GM19372 (cell line): ENCODE results near the gene FNDC1.

ENCODE experiments used
- ATAC-seq: cut with Tn5 transposase; IDR thresholded peaks from one replicate; pipeline ENCODE4 v1.9.1; 2021; ENCODE audit warnings: mild to moderate bottlenecking, low read depth, moderate library complexity; ENCODE audit not compliant: unreplicated experiment

FNDC1 gene

DNA sequence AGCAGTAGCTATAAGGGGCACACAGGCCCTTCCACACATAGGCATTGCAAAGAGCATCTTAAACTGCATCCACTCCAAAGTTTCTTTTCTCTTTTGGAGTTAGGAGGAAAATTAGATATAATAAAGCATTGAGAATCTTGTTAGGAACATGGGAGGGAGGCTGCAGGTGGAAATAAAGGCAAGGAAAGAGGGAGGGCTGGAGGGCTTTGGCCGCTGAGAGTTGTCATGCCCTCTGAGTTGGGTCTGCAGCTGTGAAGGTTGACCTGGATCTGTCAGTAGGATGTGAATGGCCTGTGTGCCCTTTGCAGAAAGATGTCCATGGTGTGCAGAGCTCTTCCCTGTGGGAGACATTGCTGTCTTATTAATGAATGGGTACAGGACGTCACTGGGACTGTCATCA, 134.0 kb downstream of the FNDC1 start:
- ATAC-seq: no peak

DNA sequence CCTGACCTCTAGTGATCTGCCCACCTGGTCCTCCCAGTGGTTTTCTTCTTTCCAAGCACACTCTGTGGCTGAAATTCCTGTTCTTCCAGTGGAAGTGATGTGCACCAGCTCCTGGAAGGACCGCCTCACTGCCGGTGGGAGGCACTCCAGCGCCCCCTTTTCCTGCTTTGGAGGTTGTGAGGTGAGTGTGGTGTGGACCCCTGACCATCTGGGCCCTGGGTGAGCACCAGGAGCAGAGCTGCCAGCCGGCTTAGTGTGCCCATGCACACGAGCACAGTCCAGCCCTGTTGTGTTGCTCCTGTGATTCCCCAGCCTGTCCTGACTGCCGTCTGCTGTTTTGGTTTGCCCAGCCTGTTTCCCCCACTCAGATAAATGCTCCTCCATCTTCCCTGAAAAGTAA, 134.6 kb downstream of the FNDC1 start:
- no peak for ATAC-seq

DNA sequence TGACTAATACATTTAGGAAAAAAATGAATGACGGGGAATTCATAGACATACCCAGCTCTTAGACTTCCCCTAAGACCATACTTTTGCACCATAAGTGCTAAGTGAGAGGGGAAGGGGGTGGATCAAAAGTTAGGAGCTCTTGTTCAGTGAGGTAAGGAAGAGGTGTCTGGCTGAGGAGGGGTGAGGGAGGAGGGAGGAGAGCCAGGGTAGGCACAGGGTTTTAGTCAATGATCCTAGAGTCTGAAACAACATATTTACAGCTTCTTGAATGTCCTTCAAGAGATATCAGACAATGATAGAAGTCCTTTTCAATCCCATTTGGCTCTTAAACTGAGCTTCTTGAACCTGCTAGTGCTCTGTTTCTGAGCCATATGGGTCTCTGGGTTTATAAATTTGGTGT, 135.4 kb downstream of the FNDC1 start:
- ATAC-seq: no peak

DNA sequence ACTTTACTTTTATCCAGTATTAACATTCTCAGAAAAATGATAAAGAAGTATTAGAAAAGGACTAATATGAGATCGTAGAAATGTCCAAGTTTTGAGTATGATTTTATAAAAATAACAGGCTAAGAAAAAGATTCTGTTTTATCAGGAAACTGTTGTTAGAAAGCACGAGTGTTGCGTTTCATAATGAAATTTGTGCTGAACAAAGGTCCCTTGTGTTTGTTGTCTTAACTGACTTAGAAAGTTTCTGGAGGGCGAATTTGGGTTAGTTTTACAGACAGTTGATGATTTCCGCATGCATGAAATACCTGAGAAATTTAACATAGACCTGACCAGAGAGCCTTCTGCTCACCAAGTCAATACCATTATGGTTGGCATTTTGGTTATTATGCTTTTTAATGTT, 136.0 kb downstream of the FNDC1 start:
- ATAC-seq: no peak

DNA sequence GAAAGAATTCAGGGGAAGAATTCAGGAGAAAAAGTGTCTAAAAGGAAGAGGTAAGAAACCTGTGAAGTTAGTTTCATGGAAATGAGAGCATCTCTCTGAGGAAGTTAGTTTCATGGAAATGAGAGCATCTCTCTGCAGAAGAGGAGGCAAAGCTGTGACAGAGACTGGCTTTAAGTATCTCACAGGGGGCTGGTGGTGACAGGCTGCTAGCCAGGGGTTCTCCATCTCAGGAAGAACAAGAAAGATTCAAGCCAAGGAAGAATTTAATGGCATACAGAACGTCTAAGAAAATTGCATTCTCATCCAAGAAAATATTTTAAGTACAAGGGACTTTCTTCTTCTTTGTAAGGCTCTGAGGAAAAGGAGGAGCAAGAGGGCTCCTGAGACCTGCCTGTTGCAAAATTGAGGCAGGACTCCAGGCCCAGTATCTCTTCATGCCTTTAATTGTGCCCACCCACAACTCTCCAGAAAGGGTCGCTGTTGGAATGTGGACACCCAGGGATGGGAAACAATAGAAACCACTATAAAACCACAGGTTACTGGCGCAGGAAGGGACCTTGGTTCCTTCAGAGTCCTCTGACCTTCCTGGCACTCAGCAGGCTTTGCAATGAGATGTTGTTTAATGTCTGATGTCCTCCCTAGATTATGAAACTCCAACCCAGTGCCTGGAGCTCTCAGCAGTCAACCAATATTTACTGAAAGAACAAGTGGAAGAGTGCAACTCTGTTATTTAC, 136.8 kb downstream of the FNDC1 start:
- ATAC-seq: no peak

DNA sequence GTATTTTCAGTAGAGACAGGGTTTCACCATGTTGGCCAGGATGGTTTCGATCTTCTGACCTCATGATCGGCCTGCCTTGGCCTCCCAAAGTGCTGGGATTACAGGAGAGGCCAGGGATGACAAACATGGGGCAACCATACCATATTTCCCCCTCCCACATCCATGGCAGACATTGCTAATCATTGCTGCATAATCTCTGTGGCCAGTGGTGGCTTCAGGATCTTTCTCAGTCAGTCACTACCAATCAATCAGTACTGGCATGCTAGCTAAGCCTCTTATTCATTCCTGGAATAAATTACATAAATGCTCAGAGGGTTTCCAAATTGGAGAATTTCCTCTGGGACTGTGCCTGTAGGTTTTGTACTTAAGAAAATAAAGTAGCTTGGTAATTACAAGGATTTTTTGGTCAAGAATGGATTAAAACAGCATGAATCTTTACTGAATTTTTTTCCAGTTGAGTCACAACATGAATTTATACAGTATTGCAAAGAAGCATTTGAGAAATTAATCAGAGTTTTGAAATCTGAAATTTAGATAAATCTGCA, 138.1 kb downstream of the FNDC1 start:
- no peak for ATAC-seq

- no peak for ATAC-seq
Observed at GRCh38 chr6:159308198-159308597, 139.0 kb downstream of the FNDC1 start.

DNA sequence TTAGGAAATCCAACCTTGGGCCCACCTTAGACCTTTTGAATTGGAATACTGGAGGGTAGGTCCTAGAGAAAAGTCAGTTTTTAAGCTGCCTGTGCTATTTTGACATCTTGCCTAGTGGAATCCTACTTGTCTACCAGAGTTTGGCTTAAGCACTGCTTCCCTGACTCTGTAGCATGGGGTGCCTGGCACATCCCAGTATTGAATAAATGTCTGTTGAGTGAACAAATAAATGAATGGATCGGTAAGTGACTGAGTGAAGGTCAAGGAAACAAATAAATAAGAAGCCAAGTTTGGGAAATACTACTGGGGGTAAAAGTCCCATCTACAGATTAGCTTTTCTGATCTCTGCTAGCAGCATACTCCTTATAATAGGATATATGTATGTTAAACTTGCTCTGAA, 140.5 kb downstream of the FNDC1 start:
- no peak for ATAC-seq

- ATAC-seq: no peak
Observed at GRCh38 chr6:159311618-159312017, 142.4 kb downstream of the FNDC1 start.

- no peak for ATAC-seq
Observed at GRCh38 chr6:159312206-159312605, 143.0 kb downstream of the FNDC1 start.

DNA sequence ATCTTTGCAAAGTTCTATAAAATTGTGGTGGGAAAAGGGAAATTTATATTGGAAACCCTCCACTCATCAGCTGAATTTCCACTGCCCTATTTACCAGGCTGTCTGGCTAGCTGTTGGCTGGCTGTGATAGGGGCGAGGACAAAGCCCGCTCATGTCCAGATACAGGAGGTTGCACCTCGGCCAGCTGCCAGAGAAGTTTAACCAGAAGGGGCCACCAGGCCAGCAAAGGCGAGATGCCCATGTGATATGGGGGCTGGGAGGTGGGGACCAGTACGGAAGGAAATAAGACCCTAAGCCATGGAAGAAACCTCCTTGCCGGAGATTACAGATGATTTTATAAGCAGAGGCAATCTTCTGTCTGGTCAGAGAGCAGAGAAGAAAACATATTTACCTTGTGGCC, 143.8 kb downstream of the FNDC1 start:
- no peak for ATAC-seq

DNA sequence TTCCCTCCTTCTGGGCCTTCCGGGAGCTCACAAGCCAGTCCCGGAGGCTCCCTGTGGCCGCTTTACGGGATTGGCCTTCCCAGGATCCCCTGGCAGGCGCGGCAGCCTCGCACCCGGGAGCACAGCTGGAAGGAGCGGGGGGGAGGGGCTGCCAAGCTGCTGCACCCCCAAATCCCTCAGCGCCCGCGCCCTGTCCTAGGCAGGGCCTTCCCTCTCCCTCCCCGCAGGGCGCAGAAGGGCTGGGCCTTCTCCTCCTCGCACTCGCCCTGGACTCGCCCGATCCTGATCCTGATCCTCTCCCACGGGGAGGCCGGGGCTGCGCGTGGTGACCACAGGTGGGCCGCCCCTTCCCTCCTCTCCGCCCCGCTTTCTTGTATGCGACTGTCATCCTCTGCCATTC, 146.4 kb downstream of the FNDC1 start:
- no peak for ATAC-seq

DNA sequence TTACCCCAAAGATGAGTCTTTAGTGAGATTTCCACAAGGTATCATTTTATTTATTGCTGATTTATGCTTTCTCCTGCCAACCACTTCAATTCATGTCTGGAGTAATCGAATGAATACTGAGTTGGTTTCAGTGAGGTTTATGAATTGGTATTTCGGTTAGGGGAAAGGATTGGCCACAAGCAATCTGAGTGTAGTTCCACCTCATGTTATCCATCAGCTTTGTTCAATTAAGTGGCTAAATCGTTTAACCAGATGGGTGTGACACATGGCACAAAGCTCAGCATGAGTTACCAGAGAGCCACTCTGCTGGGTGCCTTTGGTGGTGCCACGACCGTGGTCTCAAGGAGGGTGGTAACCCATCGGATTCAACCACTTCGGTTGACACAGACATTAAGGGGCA, 148.2 kb downstream of the FNDC1 start:
- ATAC-seq: no peak

DNA sequence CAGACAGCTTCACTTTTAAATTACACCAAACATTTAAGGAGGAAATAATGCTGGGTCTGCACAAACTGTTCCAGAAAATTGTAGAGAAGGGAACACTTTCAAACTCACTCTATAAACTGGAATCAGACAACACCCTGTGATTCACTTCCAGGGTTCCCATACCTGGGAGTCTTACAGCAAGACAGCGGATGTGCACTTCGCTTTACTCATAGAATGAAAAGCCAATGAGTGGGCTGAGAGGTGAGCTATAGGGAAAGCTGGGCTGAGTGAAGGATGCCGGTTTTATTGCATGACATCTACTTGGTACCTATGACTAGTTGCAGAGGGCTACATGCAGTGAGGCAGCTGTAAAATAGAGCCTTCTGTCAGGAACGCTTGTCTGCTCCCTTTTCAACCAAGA, 152.1 kb downstream of the FNDC1 start:
- no peak for ATAC-seq
